ENCODE measurements around the gene HMGXB4.

- TF ChIP-seq EP300 (IDR thresholded peaks at IDR 0.05), result no peak
- no peak for TF ChIP-seq CTCF (IDR thresholded peaks at IDR 0.05)
Observed at GRCh38 chr22:35324762-35325161, 67.5 kb downstream of the HMGXB4 start.
